Measurements from ENCODE around the gene SIL1. TPM values are rescaled to one million over a fixed set of nuclear protein-coding genes. Genes with fewer than 3 reads are reported as not detected.
A peak's percentile ranks its signal among the peaks of the same experiment; 100 is the strongest.

Gene SIL1
- polyA plus RNA-seq, 2 donors = 27.2 to 31.7 TPM

DNA sequence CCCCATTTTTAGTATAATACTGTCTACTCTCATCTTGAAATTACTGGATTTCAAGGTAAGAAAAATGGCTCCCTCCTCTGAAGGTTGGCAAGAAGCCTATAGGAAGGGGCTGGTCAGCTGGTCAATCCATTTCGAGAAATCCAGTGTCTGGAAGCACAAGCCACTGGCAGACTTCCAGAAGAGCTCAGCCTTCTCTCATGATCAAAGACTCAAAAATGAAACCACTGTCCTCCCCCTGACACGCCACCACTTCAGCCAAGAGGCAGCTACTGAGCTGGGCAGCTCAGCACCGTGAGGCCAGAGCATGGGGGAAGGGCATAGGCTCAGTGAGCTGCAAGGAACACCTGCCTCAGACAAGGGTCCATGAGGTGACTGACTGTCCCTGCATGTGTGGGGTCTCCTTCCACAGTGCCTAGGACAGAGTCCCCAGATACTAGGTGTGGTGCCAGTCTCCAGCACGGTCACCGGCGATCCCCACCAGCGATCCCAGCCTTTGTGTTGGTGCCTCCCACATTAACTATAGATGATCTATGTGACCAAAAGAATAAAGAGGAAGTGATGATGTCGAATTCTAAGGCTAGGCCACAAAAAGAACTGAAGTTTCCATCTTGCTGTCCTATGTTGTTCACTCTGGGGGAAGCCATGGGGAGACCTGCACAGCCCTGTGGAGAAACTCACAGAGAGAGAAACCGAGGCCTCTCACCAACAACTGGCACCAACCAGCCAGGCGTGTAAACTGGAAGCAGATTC is 222.9 kb downstream of the SIL1 start:
- H3K9me3 ChIP-seq (ENCODE audit: control insufficient read depth in 2 of 2, insufficient read depth in 1 of 2, low read depth in 1 of 2, low read length in 1 of 2) = no peaks in the 10 kb centered on the region
- H3K4me1 ChIP-seq (ENCODE audit: control insufficient read depth in 2 of 2, insufficient read depth in 2 of 2, low read length in 1 of 2) = peaks cover 0 to 5% of the 10 kb centered on the region in 2 donors
- no peaks in the 10 kb centered on the region for H3K36me3 ChIP-seq (ENCODE audit: control insufficient read depth in 2 of 2, insufficient read depth in 2 of 2, low read length in 1 of 2)
- peak overlapping the region in 1 of 2 donors; percentile 5 for H3K27ac ChIP-seq (ENCODE audit: low read depth in 2 of 2, low read length in 1 of 2)
- H3K27me3 ChIP-seq (ENCODE audit: control insufficient read depth in 1 of 2, insufficient read depth in 2 of 2, low read length in 2 of 2) = no peaks in the 10 kb centered on the region
- 79 to 80% methylated on average over 10 of the region's 10 CpGs for WGBS, 2 donors
- H3K4me3 ChIP-seq (ENCODE audit: low read depth in 1 of 2, low read length in 2 of 2) = no peak overlapping the region

GRCh38 chr5:138974227-138975063 is 223.7 kb downstream of the SIL1 start:
- H3K27ac ChIP-seq (ENCODE audit: low read depth in 2 of 2, low read length in 1 of 2) = peak overlapping the region in 1 of 2 donors; percentile 38
- no peaks in the 10 kb centered on the region for H3K36me3 ChIP-seq (ENCODE audit: control insufficient read depth in 2 of 2, insufficient read depth in 2 of 2, low read length in 1 of 2)
- 54 to 55% methylated on average over 8 of the region's 8 CpGs for WGBS, 2 donors
- no peak overlapping the region for H3K4me3 ChIP-seq (ENCODE audit: low read depth in 1 of 2, low read length in 2 of 2)
- H3K9me3 ChIP-seq (ENCODE audit: control insufficient read depth in 2 of 2, insufficient read depth in 1 of 2, low read depth in 1 of 2, low read length in 1 of 2) = no peaks in the 10 kb centered on the region
- no peaks in the 10 kb centered on the region for H3K27me3 ChIP-seq (ENCODE audit: control insufficient read depth in 1 of 2, insufficient read depth in 2 of 2, low read length in 2 of 2)
- H3K4me1 ChIP-seq (ENCODE audit: control insufficient read depth in 2 of 2, insufficient read depth in 2 of 2, low read length in 1 of 2) = peaks cover 0 to 5% of the 10 kb centered on the region in 2 donors

GRCh38 chr5:138972836-138973235 is 225.3 kb downstream of the SIL1 start:
- no peaks in the 10 kb centered on the region for H3K36me3 ChIP-seq (ENCODE audit: control insufficient read depth in 2 of 2, insufficient read depth in 2 of 2, low read length in 1 of 2)
- peaks cover 0 to 5% of the 10 kb centered on the region in 2 donors for H3K4me1 ChIP-seq (ENCODE audit: control insufficient read depth in 2 of 2, insufficient read depth in 2 of 2, low read length in 1 of 2)
- WGBS, 2 donors = 84 to 91% methylated on average over 4 of the region's 4 CpGs
- no peak overlapping the region for H3K4me3 ChIP-seq (ENCODE audit: low read depth in 1 of 2, low read length in 2 of 2)
- H3K9me3 ChIP-seq (ENCODE audit: control insufficient read depth in 2 of 2, insufficient read depth in 1 of 2, low read depth in 1 of 2, low read length in 1 of 2) = no peaks in the 10 kb centered on the region
- no peak overlapping the region for H3K27ac ChIP-seq (ENCODE audit: low read depth in 2 of 2, low read length in 1 of 2)
- no peaks in the 10 kb centered on the region for H3K27me3 ChIP-seq (ENCODE audit: control insufficient read depth in 1 of 2, insufficient read depth in 2 of 2, low read length in 2 of 2)

DNA sequence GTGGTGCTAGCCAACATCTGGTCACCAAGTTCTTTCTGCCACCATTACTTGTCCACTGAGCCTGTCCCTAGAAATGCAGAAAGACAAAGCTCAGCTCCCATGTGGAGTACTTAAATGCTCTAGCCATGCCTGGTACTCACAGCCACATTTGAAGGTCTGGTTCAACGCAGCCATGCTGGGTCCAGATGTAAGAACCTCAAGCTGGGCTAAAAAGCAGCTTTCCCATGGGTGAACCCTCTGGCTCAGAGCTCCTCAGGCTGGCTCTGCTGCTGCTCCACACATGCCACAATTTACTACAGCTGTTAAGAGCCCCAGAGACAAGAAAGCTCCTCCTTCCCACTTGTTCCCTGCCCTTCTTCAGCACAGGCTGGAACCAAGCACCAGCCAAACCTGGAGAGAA is 225.9 kb downstream of the SIL1 start:
- 75 to 84% methylated on average over 1 of the region's 1 CpG for WGBS, 2 donors
- Histone ChIP-seq H3K9me3 (ENCODE audit: control insufficient read depth in 2 of 2, insufficient read depth in 1 of 2, low read depth in 1 of 2, low read length in 1 of 2) (no peaks in the 10 kb centered on the region), H3K4me1 (ENCODE audit: control insufficient read depth in 2 of 2, insufficient read depth in 2 of 2, low read length in 1 of 2) (peaks cover 0 to 5% of the 10 kb centered on the region in 2 donors), H3K4me3 (ENCODE audit: low read depth in 1 of 2, low read length in 2 of 2) (no peak overlapping the region), H3K36me3 (ENCODE audit: control insufficient read depth in 2 of 2, insufficient read depth in 2 of 2, low read length in 1 of 2) (no peaks in the 10 kb centered on the region), H3K27me3 (ENCODE audit: control insufficient read depth in 1 of 2, insufficient read depth in 2 of 2, low read length in 2 of 2) (no peaks in the 10 kb centered on the region), H3K27ac (ENCODE audit: low read depth in 2 of 2, low read length in 1 of 2) (no peak overlapping the region)

GRCh38 chr5:138969323-138970002 is 228.7 kb downstream of the SIL1 start:
- Histone ChIP-seq H3K36me3 (ENCODE audit: control insufficient read depth in 2 of 2, insufficient read depth in 2 of 2, low read length in 1 of 2) (no peaks in the 10 kb centered on the region), H3K9me3 (ENCODE audit: control insufficient read depth in 2 of 2, insufficient read depth in 1 of 2, low read depth in 1 of 2, low read length in 1 of 2) (no peaks in the 10 kb centered on the region), H3K27ac (ENCODE audit: low read depth in 2 of 2, low read length in 1 of 2) (no peak overlapping the region), H3K4me1 (ENCODE audit: control insufficient read depth in 2 of 2, insufficient read depth in 2 of 2, low read length in 1 of 2) (peaks cover 2 to 5% of the 10 kb centered on the region in 2 donors), H3K27me3 (ENCODE audit: control insufficient read depth in 1 of 2, insufficient read depth in 2 of 2, low read length in 2 of 2) (no peaks in the 10 kb centered on the region), H3K4me3 (ENCODE audit: low read depth in 1 of 2, low read length in 2 of 2) (no peak overlapping the region)
- WGBS, 2 donors = 80 to 96% methylated on average over 5 of the region's 5 CpGs

DNA sequence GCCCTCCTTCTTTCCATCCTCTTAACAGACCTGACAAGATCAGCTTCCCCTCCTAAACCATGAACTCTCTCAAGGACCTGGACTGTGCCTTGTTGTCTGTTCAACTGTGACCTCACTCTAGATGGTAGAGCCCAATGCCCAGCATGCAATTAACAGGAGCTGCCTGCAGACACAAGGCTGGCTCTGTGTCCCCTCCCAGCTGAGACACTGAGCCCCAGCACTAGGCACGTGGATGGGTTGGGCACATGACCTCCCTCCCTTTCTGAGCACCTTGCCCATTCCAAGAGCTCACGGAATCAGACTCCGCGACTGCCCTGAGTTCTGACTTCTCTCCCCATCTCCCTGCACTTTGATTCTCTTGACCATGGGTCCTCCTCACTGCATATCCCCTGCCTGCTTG is 229.6 kb downstream of the SIL1 start:
- no peaks in the 10 kb centered on the region for H3K36me3 ChIP-seq (ENCODE audit: control insufficient read depth in 2 of 2, insufficient read depth in 2 of 2, low read length in 1 of 2)
- no peak overlapping the region for H3K4me3 ChIP-seq (ENCODE audit: low read depth in 1 of 2, low read length in 2 of 2)
- no peaks in the 10 kb centered on the region for H3K27me3 ChIP-seq (ENCODE audit: control insufficient read depth in 1 of 2, insufficient read depth in 2 of 2, low read length in 2 of 2)
- 85 to 92% methylated on average over 4 of the region's 4 CpGs for whole genome bisulfite sequencing, 2 donors
- peaks cover 2% of the 10 kb centered on the region in 2 donors for H3K4me1 ChIP-seq (ENCODE audit: control insufficient read depth in 2 of 2, insufficient read depth in 2 of 2, low read length in 1 of 2)
- no peak overlapping the region for H3K27ac ChIP-seq (ENCODE audit: low read depth in 2 of 2, low read length in 1 of 2)
- H3K9me3 ChIP-seq (ENCODE audit: control insufficient read depth in 2 of 2, insufficient read depth in 1 of 2, low read depth in 1 of 2, low read length in 1 of 2) = no peaks in the 10 kb centered on the region

DNA sequence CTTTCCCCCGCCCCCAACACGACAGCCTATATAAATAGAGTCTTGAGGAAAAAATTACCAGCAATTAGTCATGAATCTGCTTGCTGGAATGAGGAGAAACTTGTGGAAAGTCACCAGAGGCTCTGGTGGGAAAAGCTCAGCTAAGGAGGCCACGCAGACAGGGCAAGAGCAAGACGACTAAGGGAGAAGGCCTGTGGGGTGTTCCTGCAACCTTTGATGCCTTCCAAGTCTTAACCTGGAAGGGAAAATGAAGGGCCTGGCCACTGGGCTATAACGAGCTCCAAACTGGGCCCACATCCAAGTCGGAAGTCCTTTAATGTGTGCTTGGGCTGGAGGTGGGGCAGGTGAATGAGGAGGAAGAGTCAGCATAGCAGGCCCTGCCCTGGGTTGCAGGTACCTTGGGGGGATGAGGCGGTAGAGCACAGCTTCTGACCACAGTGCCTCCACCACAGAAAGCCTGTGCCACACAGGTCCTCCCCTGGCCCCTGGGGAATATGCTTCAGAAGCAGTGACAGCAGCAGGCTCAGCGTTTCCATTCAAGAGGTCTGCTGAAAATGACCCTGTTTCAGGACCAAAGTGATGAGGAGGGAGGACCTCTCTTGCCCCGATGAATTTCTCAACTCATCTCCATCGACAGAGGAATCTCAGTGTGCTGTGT is 230.2 kb downstream of the SIL1 start:
- Histone ChIP-seq H3K4me3 (ENCODE audit: low read depth in 1 of 2, low read length in 2 of 2) (no peak overlapping the region), H3K27ac (ENCODE audit: low read depth in 2 of 2, low read length in 1 of 2) (no peak overlapping the region), H3K9me3 (ENCODE audit: control insufficient read depth in 2 of 2, insufficient read depth in 1 of 2, low read depth in 1 of 2, low read length in 1 of 2) (no peaks in the 10 kb centered on the region), H3K27me3 (ENCODE audit: control insufficient read depth in 1 of 2, insufficient read depth in 2 of 2, low read length in 2 of 2) (no peaks in the 10 kb centered on the region), H3K4me1 (ENCODE audit: control insufficient read depth in 2 of 2, insufficient read depth in 2 of 2, low read length in 1 of 2) (peaks cover 2% of the 10 kb centered on the region in 2 donors), H3K36me3 (ENCODE audit: control insufficient read depth in 2 of 2, insufficient read depth in 2 of 2, low read length in 1 of 2) (no peaks in the 10 kb centered on the region)
- 74 to 78% methylated on average over 10 of the region's 10 CpGs for WGBS, 2 donors

- no peaks in the 10 kb centered on the region for H3K36me3 ChIP-seq (ENCODE audit: control insufficient read depth in 2 of 2, insufficient read depth in 2 of 2, low read length in 1 of 2)
- no peak overlapping the region for H3K27ac ChIP-seq (ENCODE audit: low read depth in 2 of 2, low read length in 1 of 2)
- H3K4me3 ChIP-seq (ENCODE audit: low read depth in 1 of 2, low read length in 2 of 2) = no peak overlapping the region
- no peaks in the 10 kb centered on the region for H3K9me3 ChIP-seq (ENCODE audit: control insufficient read depth in 2 of 2, insufficient read depth in 1 of 2, low read depth in 1 of 2, low read length in 1 of 2)
- peaks cover 2% of the 10 kb centered on the region in 2 donors for H3K4me1 ChIP-seq (ENCODE audit: control insufficient read depth in 2 of 2, insufficient read depth in 2 of 2, low read length in 1 of 2)
- 96 to 98% methylated on average over 10 of the region's 10 CpGs for WGBS, 2 donors
- H3K27me3 ChIP-seq (ENCODE audit: control insufficient read depth in 1 of 2, insufficient read depth in 2 of 2, low read length in 2 of 2) = no peaks in the 10 kb centered on the region
These were observed 231.8 kb downstream of the SIL1 start for GRCh38 chr5:138966236-138966985.

All from esophagus (tissue), 2 donors.